Measurements from ENCODE around the gene MYH9. TPM values are rescaled to one million over a fixed set of nuclear protein-coding genes. Genes with fewer than 3 reads are reported as not detected.
A peak's percentile ranks its signal among the peaks of the same experiment; 100 is the strongest.

Gene MYH9
- total and polyA plus RNA-seq, 2 donors (not counting 1 experiment from before 2014, with no cell fraction given), result 108 to 554 TPM

DNA sequence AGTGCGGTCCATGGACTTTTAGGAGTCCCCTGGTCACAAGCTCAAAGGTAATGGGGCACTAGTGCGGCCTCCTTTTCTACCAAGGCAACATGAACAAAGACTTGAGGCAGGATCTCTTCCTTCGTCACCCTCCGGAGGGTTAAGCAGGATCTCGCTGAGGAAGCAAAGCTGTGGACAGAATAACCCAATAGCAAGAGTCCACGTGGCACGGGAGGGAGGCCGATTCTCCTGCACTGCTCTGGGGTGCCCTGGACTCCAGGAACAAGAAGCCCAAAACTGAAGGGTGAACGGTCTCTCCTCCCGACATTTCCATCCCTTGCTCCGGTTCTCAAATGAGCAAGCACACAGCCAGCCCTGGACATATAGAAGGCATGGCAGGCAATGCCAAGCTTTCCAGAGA lies 20.7 kb downstream of the MYH9 start:
- peaks cover 100% of the 10 kb centered on the region for H4K20me1 ChIP-seq (ENCODE audit: control insufficient read depth, insufficient read depth, low read length, poor library complexity, severe bottlenecking)

DNA sequence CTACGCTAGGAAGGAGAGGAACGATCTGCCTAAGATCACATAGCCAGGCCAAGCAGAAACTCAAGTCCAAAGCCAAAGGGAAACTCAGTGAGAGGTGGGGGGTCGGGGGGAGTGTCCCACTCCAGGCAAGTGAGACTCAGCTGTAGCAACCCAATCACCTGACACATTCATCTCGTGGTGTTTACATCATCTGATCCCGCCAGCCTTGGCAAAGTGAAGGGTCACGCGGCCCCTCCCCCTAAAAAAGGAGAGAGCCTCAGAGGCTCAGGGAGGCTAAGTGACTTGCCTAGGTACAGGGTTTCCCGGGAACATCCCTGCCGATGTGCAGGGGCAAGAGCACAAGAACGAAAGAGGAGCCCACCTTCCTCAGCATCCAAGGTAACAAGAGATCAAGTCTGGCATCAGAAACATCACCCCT lies 21.5 kb downstream of the MYH9 start:
- Histone ChIP-seq H3K36me3 (replicated peaks in 1 of 2; ENCODE audit: control extremely low read depth in 1 of 2, control insufficient read depth in 1 of 2, extremely low read depth in 1 of 2, insufficient read depth in 2 of 2, low read length in 1 of 2) (peaks cover 5 to 65% of the 10 kb centered on the region in 2 experiments), H3K4me3 (ENCODE audit: control extremely low read depth in 1 of 5, extremely low read depth in 1 of 5, insufficient read depth in 1 of 5, low read depth in 2 of 5, low read length in 4 of 5) (no peak overlapping the region), H3K4me2 (replicated peaks; ENCODE audit: low read depth, low read length, poor library complexity, severe bottlenecking) (peak overlapping the region; percentile 14), H3K27ac (ENCODE audit: low read length in 2 of 2) (peak overlapping the region; percentile 9 to 92), H3K27me3 (replicated peaks in 1 of 4; ENCODE audit: control extremely low read depth in 1 of 4, control insufficient read depth in 3 of 4, insufficient read depth in 4 of 4, low read length in 3 of 4) (no peaks in the 10 kb centered on the region), H4K20me1 (ENCODE audit: control insufficient read depth, insufficient read depth, low read length, poor library complexity, severe bottlenecking) (peaks cover 100% of the 10 kb centered on the region), H3K79me2 (ENCODE audit: control insufficient read depth, insufficient read depth, low read length) (peaks cover 100% of the 10 kb centered on the region), H2AFZ (ENCODE audit: insufficient read depth, low read depth, low read length, poor library complexity, severe bottlenecking) (no peak overlapping the region), H3K4me1 (ENCODE audit: control insufficient read depth in 2 of 2, insufficient read depth in 2 of 2, low read length in 2 of 2) (peaks cover 93 to 100% of the 10 kb centered on the region in 2 donors), H3K9ac (ENCODE audit: low read length) (no peak overlapping the region), H3K9me3 (ENCODE audit: control extremely low read depth in 1 of 3, control insufficient read depth in 2 of 3, insufficient read depth in 1 of 3, low read length in 2 of 3) (no peaks in the 10 kb centered on the region)
- TF ChIP-seq, protein P1, sequence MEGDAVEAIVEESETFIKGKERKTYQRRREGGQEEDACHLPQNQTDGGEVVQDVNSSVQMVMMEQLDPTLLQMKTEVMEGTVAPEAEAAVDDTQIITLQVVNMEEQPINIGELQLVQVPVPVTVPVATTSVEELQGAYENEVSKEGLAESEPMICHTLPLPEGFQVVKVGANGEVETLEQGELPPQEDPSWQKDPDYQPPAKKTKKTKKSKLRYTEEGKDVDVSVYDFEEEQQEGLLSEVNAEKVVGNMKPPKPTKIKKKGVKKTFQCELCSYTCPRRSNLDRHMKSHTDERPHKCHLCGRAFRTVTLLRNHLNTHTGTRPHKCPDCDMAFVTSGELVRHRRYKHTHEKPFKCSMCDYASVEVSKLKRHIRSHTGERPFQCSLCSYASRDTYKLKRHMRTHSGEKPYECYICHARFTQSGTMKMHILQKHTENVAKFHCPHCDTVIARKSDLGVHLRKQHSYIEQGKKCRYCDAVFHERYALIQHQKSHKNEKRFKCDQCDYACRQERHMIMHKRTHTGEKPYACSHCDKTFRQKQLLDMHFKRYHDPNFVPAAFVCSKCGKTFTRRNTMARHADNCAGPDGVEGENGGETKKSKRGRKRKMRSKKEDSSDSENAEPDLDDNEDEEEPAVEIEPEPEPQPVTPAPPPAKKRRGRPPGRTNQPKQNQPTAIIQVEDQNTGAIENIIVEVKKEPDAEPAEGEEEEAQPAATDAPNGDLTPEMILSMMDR (IDR thresholded peaks at IDR 0.05), result no peak
- Mint-ChIP-seq H3K27me3 (no peaks in the 10 kb centered on the region), H3K27ac (peak overlapping the region; percentile 51), H3K9me3 (ENCODE audit: insufficient read depth) (no peaks in the 10 kb centered on the region), H3K4me3 (peak overlapping the region; percentile 59), H3K4me1 (peaks cover 93% of the 10 kb centered on the region)
- ChIA-PET POLR2A (no interaction called here), CTCF (interaction anchor here (2.3 kb wide), 1 partner anchor 65 kb away, joined by 14 read pairs; no protein-coding TSS in a partner anchor)
- no peak for ATAC-seq (ENCODE audit: low read depth)
- intact Hi-C loops (cut with micrococcal nuclease), result no loop called here
- WGBS (ENCODE audit: insufficient coverage), result 82% methylated on average over 6 of the region's 10 CpGs
- no peak for DNase-seq

More for the DNA sequence above, 20.7 kb downstream of the MYH9 start:
- H3K9ac ChIP-seq (ENCODE audit: low read length), result no peak overlapping the region
- Mint-ChIP-seq H3K4me3 (peak overlapping the region; percentile 59), H3K9me3 (ENCODE audit: insufficient read depth) (no peaks in the 10 kb centered on the region), H3K4me1 (peaks cover 93% of the 10 kb centered on the region), H3K27me3 (no peaks in the 10 kb centered on the region), H3K27ac (peak overlapping the region; percentile 51)
- ChIA-PET POLR2A (interaction anchor here (1.0 kb wide), 1 partner anchor 18 kb away, joined by 3 read pairs; no protein-coding TSS in a partner anchor), CTCF (no interaction called here)
- no peaks in the 10 kb centered on the region for H3K9me3 ChIP-seq (ENCODE audit: control extremely low read depth in 1 of 3, control insufficient read depth in 2 of 3, insufficient read depth in 1 of 3, low read length in 2 of 3)
- TF ChIP-seq, protein P1 (IDR thresholded peaks at IDR 0.05), result no peak
- no peak overlapping the region for H3K4me3 ChIP-seq (ENCODE audit: control extremely low read depth in 1 of 5, extremely low read depth in 1 of 5, insufficient read depth in 1 of 5, low read depth in 2 of 5, low read length in 4 of 5)
- H3K79me2 ChIP-seq (ENCODE audit: control insufficient read depth, insufficient read depth, low read length), result peaks cover 100% of the 10 kb centered on the region
- H3K27ac ChIP-seq (ENCODE audit: low read length in 2 of 2), result peak overlapping the region in 1 of 2 donors; percentile 92
- ATAC-seq (ENCODE audit: low read depth), result no peak
- no peak overlapping the region for H2AFZ ChIP-seq (ENCODE audit: insufficient read depth, low read depth, low read length, poor library complexity, severe bottlenecking)
- intact Hi-C loops (cut with micrococcal nuclease), result no loop called here
- H3K4me1 ChIP-seq (ENCODE audit: control insufficient read depth in 2 of 2, insufficient read depth in 2 of 2, low read length in 2 of 2), result peaks cover 93 to 100% of the 10 kb centered on the region in 2 donors
- no peak for DNase-seq
- peak overlapping the region; percentile 74 for H3K4me2 ChIP-seq (replicated peaks; ENCODE audit: low read depth, low read length, poor library complexity, severe bottlenecking)
- 93% methylated on average over 11 of the region's 11 CpGs for WGBS (ENCODE audit: insufficient coverage)
- no peaks in the 10 kb centered on the region for H3K27me3 ChIP-seq (replicated peaks in 1 of 4; ENCODE audit: control extremely low read depth in 1 of 4, control insufficient read depth in 3 of 4, insufficient read depth in 4 of 4, low read length in 3 of 4)
- peaks cover 5 to 63% of the 10 kb centered on the region in 2 experiments for H3K36me3 ChIP-seq (replicated peaks in 1 of 2; ENCODE audit: control extremely low read depth in 1 of 2, control insufficient read depth in 1 of 2, extremely low read depth in 1 of 2, insufficient read depth in 2 of 2, low read length in 1 of 2)
